Glomerular endothelial cell (primary cell): ENCODE results near the gene LIPC. TPM values are rescaled to one million over a fixed set of nuclear protein-coding genes. Genes with fewer than 3 reads are reported as not detected.
"Not testable (repeated sequence)": the region's sequence is repeated elsewhere in the genome, so short reads cannot be mapped to it uniquely, and the experiment has no call there.

Source experiments
- DNase-seq: peaks from one replicate; pipeline ENCODE4 v3.0.0-alpha.2; 2011; ENCODE audit warnings: low read depth, low spot score; ENCODE audit errors: extremely low read depth
- total RNA-seq: library from RNA; depleted of rRNA; stranded (reverse); fragments of >200 nt; gene quantifications from 2 replicates; pipeline ENCODE4 v1.2.3, GENCODE V29; 2015

LIPC gene
- total RNA-seq, 1 donor from 2014 or later = 0.12 TPM

DNA sequence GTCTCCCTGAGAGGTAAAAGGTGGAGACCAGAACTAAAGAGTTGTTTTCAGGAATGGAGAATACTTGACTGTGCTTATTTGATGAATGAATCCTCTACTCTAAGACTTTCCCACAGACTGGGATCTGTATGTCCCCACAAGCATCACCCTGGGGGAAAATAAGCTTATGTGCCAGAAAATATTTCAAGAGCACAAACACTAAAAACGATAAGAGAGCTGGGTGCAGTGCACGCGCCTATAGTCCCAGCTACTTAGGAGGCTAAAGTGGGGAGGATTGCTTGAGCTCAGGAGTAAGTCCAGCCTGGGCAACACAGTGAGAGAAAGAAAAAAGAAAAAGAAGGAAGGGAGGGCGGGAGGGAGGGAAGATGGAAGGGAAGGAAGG, 167.0 kb downstream of the LIPC start:
- DNase-seq = no peak

DNA sequence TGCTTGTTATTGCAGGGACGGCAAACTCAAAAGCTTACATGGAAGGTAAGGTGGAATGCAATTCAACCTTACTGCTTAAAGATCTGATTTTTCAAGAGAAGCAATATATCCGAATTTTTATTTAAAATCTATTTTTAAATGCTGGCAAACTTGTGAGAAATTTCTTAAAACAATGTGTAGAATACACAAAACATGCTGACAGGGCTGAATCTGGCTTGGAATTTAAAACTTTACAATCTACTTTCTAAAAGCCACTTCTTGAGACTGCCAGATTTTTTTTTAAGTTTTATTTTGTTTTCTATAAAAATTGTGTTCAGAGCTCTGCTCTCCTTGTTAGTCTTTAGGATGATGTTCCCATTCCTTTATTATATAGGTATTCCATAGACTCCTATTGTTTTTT, 171.0 kb downstream of the LIPC start:
- no peak for DNase-seq

GRCh38 chr15:58603927-58604326, 172.1 kb downstream of the LIPC start:
- not testable (repeated sequence) for DNase-seq

GRCh38 chr15:58604455-58604923, 172.7 kb downstream of the LIPC start:
- no peak for DNase-seq

DNA sequence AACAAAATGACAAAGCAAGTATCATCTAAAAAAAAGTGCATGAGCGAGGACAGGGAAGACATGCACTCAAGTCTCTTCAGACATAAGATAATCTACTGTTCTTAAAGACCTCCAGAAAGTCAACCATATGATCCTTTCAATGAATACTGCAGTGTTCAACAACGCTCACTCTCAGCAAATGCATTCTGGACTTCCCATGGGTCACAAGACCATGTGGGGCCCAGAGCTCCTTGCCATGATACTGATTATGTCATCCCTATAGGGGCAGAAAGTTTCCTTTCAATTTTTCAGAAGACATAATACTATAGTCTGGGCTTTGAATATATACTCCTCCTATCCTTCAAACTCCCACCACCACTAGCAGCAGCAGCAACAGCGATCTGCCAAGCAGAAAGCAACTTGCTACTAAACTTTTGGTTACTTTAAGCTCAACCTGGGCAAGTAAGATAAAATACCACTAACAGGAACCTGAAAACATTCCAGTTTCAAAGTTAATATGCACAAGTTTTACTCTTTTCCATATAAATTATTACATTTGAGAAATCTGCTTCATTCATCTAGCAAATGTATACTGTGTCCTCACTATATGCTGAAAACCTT, 174.2 kb downstream of the LIPC start:
- DNase-seq = no peak

DNA sequence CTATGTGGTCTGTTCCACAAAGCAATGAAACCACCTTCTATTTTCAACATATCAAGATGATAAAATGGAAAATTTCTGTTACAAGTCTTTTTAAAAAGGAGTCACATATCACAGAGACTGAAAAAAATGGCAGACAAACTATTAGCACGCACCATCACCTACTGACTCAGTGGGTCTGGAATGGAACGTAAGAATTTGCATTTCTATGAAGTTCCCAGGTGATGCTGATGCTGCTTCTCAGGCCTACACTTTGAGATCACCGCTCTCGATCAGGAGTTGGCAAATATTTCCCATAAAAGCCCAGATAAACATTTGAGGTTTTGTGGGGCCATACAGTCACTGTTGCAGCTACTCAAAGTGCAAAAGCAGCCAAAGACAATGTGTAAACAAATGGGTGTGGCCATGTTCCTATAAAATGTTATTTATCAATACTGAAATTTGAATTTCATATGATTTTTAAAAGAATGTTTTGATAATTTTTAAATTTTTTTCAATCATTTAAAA, 174.8 kb downstream of the LIPC start:
- DNase-seq = no peak

DNA sequence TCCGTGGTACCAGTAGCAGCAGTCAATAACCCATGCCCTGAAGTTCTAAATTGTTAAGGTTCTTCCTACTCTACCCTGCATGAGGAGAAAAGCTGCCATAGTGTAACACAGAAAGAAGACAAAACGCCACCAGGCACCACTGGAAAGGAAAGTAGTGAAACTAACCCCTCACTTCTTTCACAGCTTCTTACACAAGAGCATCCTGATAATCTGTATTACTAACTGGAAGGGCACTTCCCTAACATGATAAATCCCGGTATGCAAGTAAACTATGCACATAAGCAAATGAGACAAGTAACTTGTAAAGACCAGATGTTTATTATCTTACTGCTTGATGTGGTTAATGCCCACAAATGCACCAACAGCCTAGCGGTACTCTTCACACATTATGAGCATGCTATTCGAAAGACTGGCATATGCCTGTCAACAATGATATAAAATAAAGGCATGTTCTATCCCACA, 176.4 kb downstream of the LIPC start:
- no peak for DNase-seq

GRCh38 chr15:58608711-58609110, 176.9 kb downstream of the LIPC start:
- no peak for DNase-seq

GRCh38 chr15:58611731-58612676, 180.2 kb downstream of the LIPC start:
- no peak for DNase-seq

GRCh38 chr15:58616171-58616570, 184.4 kb downstream of the LIPC start:
- no peak for DNase-seq
